Parathyroid adenoma (tissue), 2 donors: ENCODE results near the gene BLTP2.
"Not testable (repeated sequence)": the region's sequence is repeated elsewhere in the genome, so short reads cannot be mapped to it uniquely, and the experiment has no call there.

Experiments used
- H2AFZ ChIP-seq: fragments of 300-600 bp; sonication (generic); one replicate; pipeline ENCODE4 v1.7.0; 2017; ENCODE audit warnings: antibody characterized with exemption, mild to moderate bottlenecking
- H3K27ac ChIP-seq: fragments of 300-600 bp; sonication (generic); one replicate; pipeline ENCODE4 v1.7.0; 2017
- H3K27me3 ChIP-seq: fragments of 300-600 bp; sonication (generic); one replicate; pipeline ENCODE4 v1.7.0; 2017; ENCODE audit warnings: low read length; ENCODE audit not compliant: control insufficient read depth, insufficient read depth
- H3K36me3 ChIP-seq: fragments of 300-600 bp; sonication (generic); one replicate; pipeline ENCODE4 v1.7.0; 2017; ENCODE audit warnings: low read length; ENCODE audit not compliant: control insufficient read depth, insufficient read depth
- H3K4me1 ChIP-seq: fragments of 300-600 bp; sonication (generic); one replicate; pipeline ENCODE4 v1.7.0; 2017; ENCODE audit warnings: control low read depth
- H3K4me2 ChIP-seq: fragments of 300-600 bp; sonication (generic); one replicate; pipeline ENCODE4 v1.7.0; 2017; ENCODE audit warnings: low read length
- H3K4me3 ChIP-seq: fragments of 300-600 bp; sonication (generic); one replicate; pipeline ENCODE4 v1.7.0; 2017; ENCODE audit warnings: low read depth, low read length
- H3K79me2 ChIP-seq: fragments of 300-600 bp; sonication (generic); one replicate; pipeline ENCODE4 v1.7.0; 2017; ENCODE audit warnings: control low read depth
- H3K9ac ChIP-seq: fragments of 300-600 bp; sonication (generic); one replicate; pipeline ENCODE4 v1.7.0; 2017; ENCODE audit warnings: mild to moderate bottlenecking
- H3K9me3 ChIP-seq: fragments of 300-600 bp; sonication (generic); one replicate; pipeline ENCODE4 v1.7.0; 2017; ENCODE audit warnings: low read length; ENCODE audit not compliant: control insufficient read depth
- TF ChIP-seq, protein P1 (sequence below): fragments of 300-600 bp; sonication (generic); IDR thresholded peaks from one replicate; pipeline ENCODE4 v1.7.0; 2017; ENCODE audit warnings: antibody characterized with exemption, mild to moderate bottlenecking
- donor health status: primary hyperparathyroidism.

The BLTP2 gene

DNA sequence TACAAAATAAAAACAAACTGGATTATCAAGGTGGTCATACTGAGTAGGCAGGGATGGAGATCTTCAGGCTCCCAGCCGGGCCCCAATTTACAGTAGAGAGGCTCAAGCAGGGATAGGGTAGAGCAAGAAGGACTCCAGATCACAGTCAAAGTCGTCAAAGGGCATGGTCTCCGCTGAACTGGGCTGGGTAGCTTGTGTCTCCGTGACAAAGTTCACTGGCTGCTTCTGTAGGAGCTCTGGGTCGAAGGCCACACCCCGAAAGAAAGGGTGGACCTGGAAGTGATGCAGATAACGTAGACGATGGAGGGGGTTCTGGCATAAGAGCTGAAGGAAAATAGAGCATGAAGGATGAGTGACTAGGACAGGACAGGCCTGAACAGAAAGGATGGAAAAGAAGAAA is 34.6 kb downstream of the BLTP2 start:
- Histone ChIP-seq H3K27ac (no peak overlapping the region), H3K4me1 (no peaks in the 10 kb centered on the region), H3K9ac (no peak overlapping the region), H3K79me2 (no peaks in the 10 kb centered on the region), H3K9me3 (no peaks in the 10 kb centered on the region), H3K27me3 (no peaks in the 10 kb centered on the region), H2AFZ (no peak overlapping the region), H3K4me2 (no peak overlapping the region), H3K4me3 (no peak overlapping the region), H3K36me3 (no peaks in the 10 kb centered on the region)
- TF ChIP-seq, protein P1, sequence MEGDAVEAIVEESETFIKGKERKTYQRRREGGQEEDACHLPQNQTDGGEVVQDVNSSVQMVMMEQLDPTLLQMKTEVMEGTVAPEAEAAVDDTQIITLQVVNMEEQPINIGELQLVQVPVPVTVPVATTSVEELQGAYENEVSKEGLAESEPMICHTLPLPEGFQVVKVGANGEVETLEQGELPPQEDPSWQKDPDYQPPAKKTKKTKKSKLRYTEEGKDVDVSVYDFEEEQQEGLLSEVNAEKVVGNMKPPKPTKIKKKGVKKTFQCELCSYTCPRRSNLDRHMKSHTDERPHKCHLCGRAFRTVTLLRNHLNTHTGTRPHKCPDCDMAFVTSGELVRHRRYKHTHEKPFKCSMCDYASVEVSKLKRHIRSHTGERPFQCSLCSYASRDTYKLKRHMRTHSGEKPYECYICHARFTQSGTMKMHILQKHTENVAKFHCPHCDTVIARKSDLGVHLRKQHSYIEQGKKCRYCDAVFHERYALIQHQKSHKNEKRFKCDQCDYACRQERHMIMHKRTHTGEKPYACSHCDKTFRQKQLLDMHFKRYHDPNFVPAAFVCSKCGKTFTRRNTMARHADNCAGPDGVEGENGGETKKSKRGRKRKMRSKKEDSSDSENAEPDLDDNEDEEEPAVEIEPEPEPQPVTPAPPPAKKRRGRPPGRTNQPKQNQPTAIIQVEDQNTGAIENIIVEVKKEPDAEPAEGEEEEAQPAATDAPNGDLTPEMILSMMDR: no peak

DNA sequence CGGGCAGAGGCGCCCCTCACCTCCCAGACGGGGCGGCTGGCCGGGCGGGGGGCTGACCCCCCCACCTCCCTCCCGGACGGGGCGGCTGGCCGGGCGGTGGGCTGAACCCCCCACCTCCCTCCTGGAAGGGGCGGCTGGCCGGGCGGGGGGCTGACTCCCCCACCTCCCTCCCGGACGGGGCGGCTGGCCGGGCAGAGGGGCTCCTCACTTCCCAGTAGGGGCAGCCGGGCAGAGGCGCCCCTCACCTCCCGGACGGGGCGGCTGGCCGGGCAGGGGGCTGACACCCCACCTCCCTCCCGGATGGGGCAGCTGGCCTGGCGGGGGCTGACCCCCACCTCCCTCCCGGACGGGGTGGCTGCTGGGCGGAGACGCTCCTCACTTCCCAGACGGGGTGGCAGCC is 40.9 kb downstream of the BLTP2 start:
- H2AFZ ChIP-seq, H3K9ac ChIP-seq, H3K27me3 ChIP-seq, H3K9me3 ChIP-seq, H3K4me3 ChIP-seq, H3K36me3 ChIP-seq, H3K27ac ChIP-seq, H3K79me2 ChIP-seq, H3K4me2 ChIP-seq, H3K4me1 ChIP-seq: not testable (repeated sequence)

DNA sequence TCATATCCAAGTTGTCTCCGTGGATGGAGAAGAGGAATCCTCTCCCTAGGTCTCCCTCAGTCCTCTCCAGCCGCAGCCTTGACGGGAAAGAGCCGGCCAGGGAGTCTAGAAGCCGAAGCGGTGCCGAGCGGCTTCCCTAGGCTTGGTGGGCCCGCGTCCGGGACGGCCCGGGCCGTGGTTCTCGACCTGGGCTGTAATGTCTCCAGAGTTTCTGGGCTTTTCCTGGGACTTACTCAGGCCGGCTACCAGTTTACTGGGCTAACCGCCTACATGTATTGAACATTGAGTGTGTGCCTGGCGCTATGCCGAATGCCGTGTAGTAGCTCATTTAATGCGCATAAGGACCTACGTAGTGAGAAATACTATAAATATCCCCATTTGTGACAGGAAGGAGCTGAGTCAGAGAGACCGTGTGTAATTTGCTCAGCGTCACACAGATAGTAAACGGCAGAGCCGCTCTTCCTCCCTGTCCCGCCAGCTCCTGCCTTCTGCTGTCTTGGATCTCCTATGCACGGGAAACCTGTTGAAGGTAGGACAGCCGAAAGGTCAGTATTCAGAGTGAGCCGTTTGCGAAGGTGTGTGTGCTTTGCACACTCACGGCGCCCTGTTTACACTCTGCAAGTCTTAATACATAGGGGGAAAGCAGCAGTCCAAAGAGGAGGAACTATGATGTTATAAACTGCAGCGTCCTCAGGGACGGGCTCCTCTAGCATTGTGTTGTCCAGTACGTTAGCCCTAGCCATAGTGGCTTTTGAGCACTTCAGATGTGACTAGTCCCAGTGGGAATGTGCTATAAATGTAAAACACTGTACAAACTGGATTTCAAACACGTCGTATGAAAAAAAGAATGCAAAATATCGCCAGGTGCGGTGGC is 45.4 kb downstream of the BLTP2 start:
- Histone ChIP-seq H3K9me3 (no peaks in the 10 kb centered on the region), H3K4me2 (peak overlapping the region; percentile 77), H3K36me3 (no peaks in the 10 kb centered on the region), H3K9ac (no peak overlapping the region), H3K79me2 (no peaks in the 10 kb centered on the region), H3K4me3 (peak overlapping the region; percentile 60), H3K4me1 (peaks cover 5% of the 10 kb centered on the region), H2AFZ (peak overlapping the region; percentile 96), H3K27me3 (no peaks in the 10 kb centered on the region), H3K27ac (peak overlapping the region; percentile 71)
- TF ChIP-seq, protein P1: no peak

DNA sequence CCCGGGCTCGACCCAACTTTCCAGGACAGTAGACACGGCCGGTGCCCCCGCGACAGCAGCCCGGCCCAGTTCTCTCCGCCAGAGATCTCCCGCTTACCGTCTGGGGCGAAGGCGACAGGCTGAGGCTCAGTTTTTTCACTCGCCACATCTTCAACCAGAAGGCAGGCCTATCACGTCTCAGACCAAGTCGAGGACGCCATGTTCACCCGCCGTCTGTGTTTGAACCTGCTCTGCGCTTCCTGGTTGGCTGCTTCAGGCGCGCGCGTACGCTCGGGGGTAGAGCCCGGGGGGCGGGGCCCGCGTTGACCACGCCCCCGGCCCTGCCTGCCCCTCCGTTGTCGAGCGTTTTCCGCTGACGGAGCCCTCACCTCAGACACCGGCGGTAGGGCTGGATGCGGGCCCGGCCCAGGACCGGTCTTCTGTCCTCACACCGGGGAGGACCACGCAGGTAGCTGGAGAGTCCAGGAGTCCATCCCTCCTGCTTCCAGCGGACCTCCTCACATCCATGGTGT is 46.1 kb downstream of the BLTP2 start, which contains the start of gene SPAG5:
TSS of gene SPAG5 (minus strand) at position 227 of the 512 bp plus-strand sequence. CDS start at position 148, 79 bp downstream.
- Histone ChIP-seq H3K9ac (no peak within 1 kb of the TSS), H3K27me3 (no peaks in the 10 kb centered on the region), H3K36me3 (no peaks in the 10 kb centered on the region), H3K27ac (peak within 1 kb of the TSS; percentile 71), H3K4me3 (peak within 1 kb of the TSS; percentile 60), H3K4me2 (peak within 1 kb of the TSS; percentile 77), H3K4me1 (peaks cover 5% of the 10 kb centered on the region), H2AFZ (peak within 1 kb of the TSS; percentile 96), H3K9me3 (no peaks in the 10 kb centered on the region), H3K79me2 (no peaks in the 10 kb centered on the region)
- TF ChIP-seq, protein P1: no peak

DNA sequence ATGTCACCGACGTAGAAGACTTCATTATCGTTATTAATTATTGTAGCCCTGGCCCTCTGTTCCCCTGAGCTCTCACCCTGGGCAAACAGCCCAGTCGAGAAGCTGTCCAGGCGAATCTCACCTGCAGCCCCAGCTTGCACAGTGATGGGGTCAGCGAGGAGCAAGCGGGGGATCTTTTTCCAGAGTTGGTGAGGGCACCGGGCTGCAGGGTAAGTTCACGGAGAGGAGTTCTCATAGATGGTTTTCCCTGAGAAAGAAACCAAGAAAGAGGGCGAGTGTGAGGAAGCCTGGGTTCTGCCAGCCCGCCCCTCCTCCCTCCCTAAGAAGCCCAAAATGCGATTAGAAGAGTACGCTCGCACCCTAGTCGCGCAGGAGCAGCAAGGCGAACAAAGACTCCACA is 46.6 kb downstream of the BLTP2 start:
- Histone ChIP-seq H3K36me3 (no peaks in the 10 kb centered on the region), H3K27ac (no peak overlapping the region)

More for the DNA sequence above, 46.6 kb downstream of the BLTP2 start:
- H3K4me3 ChIP-seq: peak overlapping the region; percentile 60
- H3K4me2 ChIP-seq: peak overlapping the region; percentile 77
- peak overlapping the region; percentile 96 for H2AFZ ChIP-seq
- H3K9me3 ChIP-seq: no peaks in the 10 kb centered on the region
- TF ChIP-seq, protein P1: no peak
- H3K79me2 ChIP-seq: no peaks in the 10 kb centered on the region
- peaks cover 5% of the 10 kb centered on the region for H3K4me1 ChIP-seq
- H3K9ac ChIP-seq: no peak overlapping the region
- no peaks in the 10 kb centered on the region for H3K27me3 ChIP-seq
